Measurements from ENCODE around the gene LEKR1.
"Not testable (repeated sequence)": the region's sequence is repeated elsewhere in the genome, so short reads cannot be mapped to it uniquely, and the experiment has no call there.

The LEKR1 gene

DNA sequence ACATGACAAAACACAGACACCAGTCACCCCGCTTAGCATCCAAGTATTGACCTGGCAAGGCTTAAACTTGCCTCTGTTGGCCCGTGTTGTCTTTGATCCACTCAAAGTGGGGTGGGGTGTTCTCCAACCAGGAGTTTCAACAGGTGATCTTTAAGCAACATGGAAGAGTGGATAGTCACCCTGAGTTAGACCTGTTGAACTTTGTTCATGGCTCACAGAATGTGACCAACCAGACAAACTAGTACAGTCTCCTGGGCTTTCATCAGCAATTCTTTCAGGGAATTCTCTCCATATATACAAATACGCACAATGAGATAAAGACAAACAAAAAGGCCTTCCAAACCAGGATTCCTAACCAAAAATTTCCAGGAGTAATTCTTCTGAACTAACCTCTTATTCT is 11.9 kb downstream of the LEKR1 start:
- no peak for DNase-seq (ENCODE audit: low spot score)

DNA sequence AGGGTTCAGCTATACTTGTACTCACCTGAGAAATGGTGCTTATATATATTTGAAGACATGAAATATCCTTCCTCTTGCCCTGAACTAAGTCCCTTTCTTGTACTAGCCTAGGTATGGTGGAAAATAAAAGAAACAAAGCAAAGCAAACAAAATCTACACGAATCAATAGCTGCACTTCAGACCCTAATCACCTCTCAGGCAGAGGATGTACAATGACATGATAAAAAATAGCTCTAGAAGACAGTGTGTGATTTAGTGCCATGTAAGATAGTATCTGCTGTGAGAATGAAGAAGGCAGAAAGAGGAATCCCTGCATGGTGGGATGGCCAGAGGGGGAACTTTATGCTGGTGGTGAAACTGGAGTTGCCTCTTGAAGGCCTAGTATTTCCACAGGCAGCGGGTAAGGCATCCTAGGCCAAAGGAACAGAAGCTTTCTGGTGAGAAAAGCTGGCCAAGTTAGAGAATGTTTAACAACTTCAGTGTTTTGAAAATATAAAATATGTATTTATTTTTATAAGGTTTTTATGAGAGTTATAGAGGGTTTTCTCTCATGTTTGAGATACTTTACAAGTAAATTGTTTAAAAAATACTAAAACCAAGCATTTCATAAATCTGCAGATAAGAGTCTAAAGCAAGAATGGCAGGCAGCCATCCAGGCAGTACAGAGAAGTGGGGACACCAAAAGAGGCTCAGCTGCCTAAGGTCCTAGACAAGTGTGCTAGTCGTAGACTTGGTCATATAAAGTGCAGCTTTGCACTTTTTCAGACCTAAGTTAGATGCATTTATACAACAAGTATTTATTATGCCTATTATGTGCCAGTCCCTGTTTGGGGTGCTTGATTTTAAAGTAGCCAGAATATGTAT is 14.9 kb downstream of the LEKR1 start:
- no peak for DNase-seq (ENCODE audit: low spot score)

DNA sequence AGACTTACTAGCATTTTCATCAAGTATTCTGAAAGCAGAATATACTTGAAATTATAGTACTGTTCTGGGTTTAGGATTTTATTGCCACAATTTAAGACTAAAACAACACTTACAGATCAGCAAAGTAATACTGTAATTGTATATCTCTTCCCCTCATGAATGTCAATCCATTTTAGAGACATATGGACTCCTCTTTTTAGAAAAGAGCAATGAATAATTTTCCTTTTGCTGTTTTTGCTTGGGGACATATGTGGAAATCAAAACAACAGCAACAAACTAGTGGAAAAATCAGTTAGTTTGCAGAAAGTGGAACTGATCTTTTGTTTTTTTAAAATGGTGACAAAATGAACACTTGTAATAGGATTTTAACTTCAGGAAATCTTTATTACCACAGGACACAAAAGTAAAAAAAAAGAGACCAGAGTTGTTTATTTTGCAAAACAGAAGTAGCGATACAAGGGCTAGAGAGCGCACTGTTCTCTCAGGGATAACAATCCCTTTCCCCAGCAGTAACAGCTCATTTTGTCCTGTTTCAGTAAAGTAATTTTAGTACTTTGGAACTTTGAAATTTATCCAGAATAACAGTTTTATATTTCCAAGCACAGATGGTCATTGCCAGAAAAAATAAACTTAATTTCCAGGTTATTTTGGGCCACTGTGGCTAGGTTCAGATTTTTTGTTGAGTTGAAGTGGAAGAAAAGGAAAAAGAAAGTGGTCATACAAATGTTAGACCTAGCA is 17.1 kb downstream of the LEKR1 start:
- DNase-seq (ENCODE audit: low spot score), result no peak

DNA sequence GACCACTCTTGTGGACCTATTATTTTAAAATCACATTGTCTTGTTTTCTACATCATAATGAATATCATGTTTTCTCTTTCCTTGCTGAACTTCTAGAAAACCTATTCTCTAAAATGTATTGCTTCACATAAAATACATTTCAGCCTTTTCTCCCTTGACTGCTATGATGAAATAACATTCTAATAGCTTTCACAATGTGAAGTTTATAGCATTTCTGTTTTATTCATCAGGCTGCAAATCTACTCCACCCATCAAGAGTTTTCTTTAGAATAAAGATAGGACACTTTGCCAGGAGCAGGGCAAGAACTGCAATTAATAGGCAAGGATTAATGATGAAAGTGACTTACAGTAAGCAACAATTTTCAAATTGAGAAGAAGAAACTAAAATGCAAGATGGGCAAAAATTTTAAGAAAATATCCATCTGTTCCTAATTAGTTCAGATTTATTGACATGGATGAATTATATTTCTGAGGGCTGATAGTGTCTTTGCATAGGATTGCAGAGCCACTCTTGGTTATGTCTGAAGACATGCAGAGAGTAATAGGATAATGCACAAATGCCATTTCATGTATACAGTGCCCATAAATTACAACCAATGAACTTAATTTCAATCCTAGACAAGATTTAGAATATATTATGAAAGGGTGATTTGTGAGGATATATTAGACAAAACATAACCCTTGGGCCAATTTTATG is 21.7 kb downstream of the LEKR1 start:
- no peak for DNase-seq (ENCODE audit: low spot score)

DNA sequence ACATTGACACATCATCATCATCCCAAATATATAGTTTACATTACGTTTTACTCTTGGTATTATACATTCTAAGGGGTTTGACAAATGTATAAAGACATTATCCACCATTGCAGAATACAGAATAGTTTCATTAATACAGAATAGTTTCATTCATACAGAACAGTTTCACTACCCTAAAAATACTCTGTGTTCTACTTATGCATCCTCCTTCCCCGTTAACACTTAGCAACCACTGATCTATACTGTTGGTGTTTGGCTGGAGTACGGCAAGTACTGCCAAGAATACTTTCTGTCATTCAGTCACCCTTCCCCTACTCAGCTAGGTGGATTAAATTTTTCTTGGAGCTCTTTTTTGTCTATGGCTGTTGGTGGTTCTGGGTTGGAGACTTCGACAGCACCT is 33.4 kb downstream of the LEKR1 start:
- no peak for DNase-seq (ENCODE audit: low spot score)

GRCh38 chr3:156860873-156861272 is 34.7 kb downstream of the LEKR1 start:
- no peak for DNase-seq (ENCODE audit: low spot score)

DNA sequence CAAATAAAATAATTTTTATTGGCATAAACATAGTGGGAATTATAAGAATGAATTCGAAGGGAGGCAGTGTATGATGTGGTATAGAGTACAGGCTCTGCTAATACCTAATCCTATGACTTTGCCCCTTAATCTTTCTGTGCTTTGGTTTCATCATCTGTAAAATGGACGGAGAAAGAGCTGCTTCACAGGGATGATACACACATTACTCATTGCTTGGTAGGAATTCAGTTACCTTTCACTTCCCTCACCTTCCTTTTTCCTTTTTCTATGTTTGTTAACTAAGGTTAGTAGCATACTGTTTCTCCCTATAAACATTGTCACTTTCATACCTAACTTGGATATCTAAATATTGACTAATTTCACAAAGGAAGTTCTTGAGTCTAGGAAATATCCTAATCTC is 36.2 kb downstream of the LEKR1 start:
- no peak for DNase-seq (ENCODE audit: low spot score)

GRCh38 chr3:156865732-156866131 is 39.6 kb downstream of the LEKR1 start:
- DNase-seq (ENCODE audit: low spot score), result no peak

GRCh38 chr3:156867174-156867573 is 41.0 kb downstream of the LEKR1 start:
- no peak for DNase-seq (ENCODE audit: low spot score)

GRCh38 chr3:156867920-156868319 is 41.8 kb downstream of the LEKR1 start:
- no peak for DNase-seq (ENCODE audit: low spot score)

GRCh38 chr3:156873906-156874305 is 47.8 kb downstream of the LEKR1 start:
- no peak for DNase-seq (ENCODE audit: low spot score)

- not testable (repeated sequence) for DNase-seq (ENCODE audit: low spot score)
Observed at GRCh38 chr3:156879491-156879890, 53.3 kb downstream of the LEKR1 start.

DNA sequence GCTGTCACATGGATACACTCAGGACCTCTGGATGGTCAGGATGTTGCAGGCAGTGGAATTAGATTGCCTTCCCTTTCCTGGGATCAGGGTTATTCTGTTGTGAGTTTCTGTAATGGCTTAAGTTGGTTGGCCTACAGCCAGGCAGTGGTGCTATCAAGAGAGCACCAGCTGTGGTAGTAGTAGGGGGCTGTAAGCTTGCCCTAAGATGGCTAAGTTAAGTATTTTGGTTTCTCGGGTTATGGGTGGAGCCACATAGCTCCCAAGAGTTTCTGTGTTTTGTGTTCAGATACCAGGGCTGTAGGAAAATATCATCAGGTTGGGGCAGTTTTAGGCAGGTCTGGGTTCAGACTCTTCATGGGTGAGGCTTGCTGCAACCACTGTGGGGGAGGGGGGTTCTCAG is 59.6 kb downstream of the LEKR1 start:
- DNase-seq (ENCODE audit: low spot score), result no peak

DNA sequence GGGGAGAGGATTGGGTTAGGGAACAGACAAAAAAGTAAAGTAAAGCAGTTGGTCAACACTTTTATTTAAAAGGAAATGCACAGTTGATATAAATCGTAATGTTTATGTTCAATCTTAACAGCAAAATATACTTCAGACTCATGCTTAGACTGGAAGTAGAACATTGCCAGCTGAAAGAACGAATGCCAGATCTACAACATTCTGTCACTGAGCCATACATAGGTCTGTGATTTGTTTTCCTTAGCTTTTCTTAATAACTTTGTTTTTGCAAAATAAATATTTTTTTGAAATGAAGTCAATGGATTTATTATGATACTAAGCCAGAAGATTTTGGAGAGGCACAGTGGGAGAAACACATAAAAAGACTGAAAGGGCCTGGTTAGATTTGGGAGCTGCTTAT is 62.0 kb downstream of the LEKR1 start:
- DNase-seq (ENCODE audit: low spot score), result no peak

GRCh38 chr3:156888576-156888975 is 62.4 kb downstream of the LEKR1 start:
- DNase-seq (ENCODE audit: low spot score), result no peak

DNA sequence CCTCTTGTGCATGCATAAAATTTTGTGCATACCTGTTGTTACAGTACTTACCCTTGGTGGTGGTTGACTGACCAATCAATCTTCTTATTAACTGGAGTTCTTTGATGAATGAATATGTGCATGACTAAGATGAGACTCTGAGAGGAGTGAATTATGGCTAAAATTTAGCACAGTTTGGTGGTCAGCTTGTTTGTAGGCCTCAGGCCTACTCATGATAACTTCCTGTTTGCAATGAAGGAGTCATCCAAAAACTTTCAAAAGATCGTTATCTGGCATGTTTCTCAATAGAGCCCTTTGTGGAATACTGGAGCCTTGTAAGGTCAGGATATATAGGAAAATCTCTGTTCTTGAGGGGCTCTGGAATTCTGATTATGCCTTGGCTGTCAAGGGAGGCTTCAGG is 66.5 kb downstream of the LEKR1 start:
- DNase-seq (ENCODE audit: low spot score), result no peak

- not testable (repeated sequence) for DNase-seq (ENCODE audit: low spot score)
Observed at GRCh38 chr3:156895374-156895773, 69.2 kb downstream of the LEKR1 start.

GRCh38 chr3:156897851-156898250 is 71.7 kb downstream of the LEKR1 start:
- not testable (repeated sequence) for DNase-seq (ENCODE audit: low spot score)

DNA sequence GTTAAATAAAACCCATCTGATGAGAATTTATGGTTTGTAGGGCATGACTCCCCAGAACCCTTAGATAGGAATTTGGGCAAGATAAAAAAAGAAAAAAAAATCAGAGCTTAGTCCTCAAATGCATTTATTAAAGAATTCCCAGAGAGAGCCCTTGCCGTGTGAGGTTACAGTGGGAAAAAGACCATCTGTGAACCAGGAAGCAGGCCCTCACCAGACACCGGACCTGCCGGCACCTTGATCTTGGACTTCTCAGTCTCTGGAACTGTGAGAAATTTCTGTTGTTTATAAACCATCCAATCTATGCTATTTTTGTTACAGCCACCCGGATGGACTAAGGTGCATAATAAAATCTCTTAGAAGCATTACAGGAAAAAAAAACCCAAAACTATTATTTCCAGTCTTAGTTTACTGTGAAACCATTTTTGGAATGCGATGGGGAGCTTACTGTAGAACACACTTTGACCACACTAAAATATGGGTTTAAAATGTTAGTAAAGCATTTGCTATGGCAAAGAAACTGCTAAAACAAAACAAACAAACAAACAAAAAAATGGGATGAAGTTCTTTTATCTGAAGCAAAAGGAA is 72.2 kb downstream of the LEKR1 start:
- DNase-seq (ENCODE audit: low spot score), result no peak

GRCh38 chr3:156899951-156900350 is 73.8 kb downstream of the LEKR1 start:
- DNase-seq (ENCODE audit: low spot score), result no peak

- DNase-seq (ENCODE audit: low spot score), result no peak
Observed at GRCh38 chr3:156902916-156903315, 76.8 kb downstream of the LEKR1 start.

DNA sequence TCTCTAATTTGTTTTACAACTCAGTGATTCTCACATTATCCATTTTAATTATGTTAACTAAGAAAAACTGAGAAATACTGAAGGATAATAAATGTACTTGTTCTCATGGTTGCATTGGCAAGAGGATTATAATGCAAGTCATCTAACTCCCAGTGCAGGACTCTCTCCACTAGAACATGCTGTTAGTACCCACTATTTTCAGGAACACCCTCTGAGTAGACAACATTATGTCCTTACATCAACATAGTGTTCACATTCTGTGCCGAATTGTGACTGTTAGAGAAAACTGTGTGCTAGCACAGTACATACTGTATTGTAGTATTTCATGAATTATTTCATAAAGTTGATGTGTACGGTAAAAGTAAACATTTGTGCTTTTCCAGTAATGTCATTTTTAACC is 80.1 kb downstream of the LEKR1 start:
- DNase-seq (ENCODE audit: low spot score), result no peak
